IMR-90 (cell line): ENCODE results near the gene NSMCE3. TPM values are rescaled to one million over a fixed set of nuclear protein-coding genes. Genes with fewer than 3 reads are reported as not detected.

Source experiments
- ATAC-seq: fragments of 200-7000 bp; cut with Tn5 transposase; 2 replicates; pipeline ENCODE4 v1.9.1; 2020; ENCODE audit warnings: low read depth, mild to moderate bottlenecking, moderate library complexity
- BruUV-seq: library from RNA; stranded (reverse); fragments of 400-500 nt; replicated peaks from 2 replicates; lab custom pipeline; 2021; lab: Mats Ljungman, UMichigan
- CTCF ChIA-PET: fragments of 300-600 bp; formaldehyde crosslinking; extraction: SDS; loops from one replicate; lab custom pipeline; 2021; ENCODE audit warnings: antibody characterized with exemption; lab: Yijun Ruan, JAX
- POLR2A ChIA-PET: fragments of 300-600 bp; sonication (Branson Sonifier 250); formaldehyde crosslinking; loops from one replicate; lab custom pipeline; 2022; ENCODE audit warnings: antibody characterized with exemption; ENCODE audit not compliant: unreplicated experiment; lab: Charles Lee
- DNase-seq: peaks from one replicate; pipeline ENCODE4 v3.0.0; 2013
- H2AFZ ChIP-seq: replicated peaks from 2 replicates; pipeline ENCODE3; 2013; ENCODE audit warnings: low read length, mild to moderate bottlenecking; ENCODE audit not compliant: poor library complexity
- H2AK5ac ChIP-seq: 2 replicates; pipeline ENCODE4 v1.6.1; 2013; ENCODE audit warnings: low read depth, low read length, inconsistent platforms
- H2AK9ac ChIP-seq: replicated peaks from 2 replicates; pipeline ENCODE3; 2013; ENCODE audit warnings: mild to moderate bottlenecking, low read depth, low read length, moderate library complexity; ENCODE audit not compliant: poor library complexity
- H2BK120ac ChIP-seq: 2 replicates; pipeline ENCODE4 v1.6.1; 2013; ENCODE audit warnings: low read depth, low read length, inconsistent platforms
- H2BK15ac ChIP-seq: 3 replicates; pipeline ENCODE4 v1.6.1; 2013; ENCODE audit warnings: low read depth, low read length, inconsistent platforms
- H2BK20ac ChIP-seq: 2 replicates; pipeline ENCODE4 v1.6.1; 2013; ENCODE audit warnings: low read depth, mild to moderate bottlenecking, inconsistent platforms, low read length, moderate library complexity
- H2BK5ac ChIP-seq: 2 replicates; pipeline ENCODE4 v1.6.1; 2013; ENCODE audit warnings: mild to moderate bottlenecking, low read depth, low read length, inconsistent platforms; ENCODE audit not compliant: poor library complexity, severe bottlenecking
- H3K14ac ChIP-seq: replicated peaks from 2 replicates; pipeline ENCODE4 v1.6.1; 2013; ENCODE audit warnings: low read depth, low read length, inconsistent platforms
- H3K18ac ChIP-seq: 2 replicates; pipeline ENCODE4 v1.6.1; 2013; ENCODE audit warnings: low read depth, low read length, control low read depth
- H3K23ac ChIP-seq: 2 replicates; pipeline ENCODE4 v1.6.1; 2013; ENCODE audit warnings: low read depth, low read length, inconsistent platforms
- H3K27ac ChIP-seq: 2 replicates; pipeline ENCODE4 v1.5.1; 2013; ENCODE audit warnings: mild to moderate bottlenecking, control low read depth, low read length; ENCODE audit not compliant: insufficient read depth
- H3K27me3 ChIP-seq: 2 replicates; pipeline ENCODE4 v1.6.1; 2013; ENCODE audit warnings: low read length; ENCODE audit not compliant: control insufficient read depth, insufficient read depth
- H3K36me3 ChIP-seq: 2 replicates; pipeline ENCODE4 v1.6.1; 2013; ENCODE audit warnings: low read length, mixed read lengths; ENCODE audit not compliant: control insufficient read depth, insufficient read depth
- H3K4ac ChIP-seq: 2 replicates; pipeline ENCODE4 v1.6.1; 2013; ENCODE audit warnings: low read depth, low read length, inconsistent platforms
- H3K4me1 ChIP-seq: 2 replicates; pipeline ENCODE4 v1.6.1; 2013; ENCODE audit warnings: low read length, mixed read lengths; ENCODE audit not compliant: control insufficient read depth, insufficient read depth
- H3K4me2 ChIP-seq: 2 replicates; pipeline ENCODE4 v1.6.1; 2013; ENCODE audit warnings: low read depth, mild to moderate bottlenecking, control low read depth, low read length, moderate library complexity
- H3K4me3 ChIP-seq: 2 replicates; pipeline ENCODE4 v1.5.1; 2013; ENCODE audit warnings: low read depth, mild to moderate bottlenecking, control low read depth, low read length, moderate library complexity; ENCODE audit not compliant: insufficient read depth
- H3K56ac ChIP-seq: 2 replicates; pipeline ENCODE4 v1.6.1; 2013; ENCODE audit warnings: low read length, inconsistent platforms; ENCODE audit not compliant: insufficient read depth; ENCODE audit errors: extremely low read depth
- H3K79me1 ChIP-seq, 2 experiments: 2 replicates each; pipeline ENCODE4 v1.6.1; 2013; ENCODE audit warnings: low read length in 2 of 2, inconsistent platforms in 1 of 2, low read depth in 1 of 2
- H3K9ac ChIP-seq: 2 replicates; pipeline ENCODE4 v1.6.1; 2013; ENCODE audit warnings: low read depth, low read length, control low read depth
- H3K9me1 ChIP-seq: 2 replicates; pipeline ENCODE4 v1.6.1; 2013; ENCODE audit warnings: low read length, inconsistent platforms; ENCODE audit not compliant: insufficient read depth
- H3K9me3 ChIP-seq: 2 replicates; pipeline ENCODE4 v1.6.1; 2013; ENCODE audit warnings: low read length; ENCODE audit not compliant: control insufficient read depth, insufficient read depth
- H4K20me1 ChIP-seq: 2 replicates; pipeline ENCODE4 v1.6.1; 2013; ENCODE audit warnings: low read length, inconsistent platforms; ENCODE audit not compliant: insufficient read depth
- H4K5ac ChIP-seq: 2 replicates; pipeline ENCODE4 v1.6.1; 2013; ENCODE audit warnings: mild to moderate bottlenecking, low read depth, low read length, control low read depth
- H4K8ac ChIP-seq, 2 experiments: 2 replicates each; pipeline ENCODE4 v1.6.1; 2013; ENCODE audit warnings: low read depth in 2 of 2, low read length in 2 of 2, control low read depth in 1 of 2, inconsistent platforms in 1 of 2
- H4K91ac ChIP-seq: 2 replicates; pipeline ENCODE4 v1.6.1; 2013; ENCODE audit warnings: low read depth, low read length, inconsistent platforms; ENCODE audit not compliant: insufficient read depth
- POLR2A ChIP-seq: IDR thresholded peaks from 2 replicates; pipeline ENCODE4 v1.6.1; 2012; ENCODE audit warnings: mild to moderate bottlenecking, low read depth, low read length
- WGBS, 2 experiments: methylation state at CpG; one replicate each; pipeline versions ENCODE4 v1.1.5 to v1.1.7; 2013; ENCODE audit warnings: missing lambda C conversion rate in 2 of 2; ENCODE audit not compliant: insufficient read length in 1 of 2; ENCODE audit errors: extremely low coverage in 2 of 2; 5-methylcytosine and 5-hydroxymethylcytosine counted together
- dilution Hi-C: fragments of 300-500 bp; cut with HindIII; formaldehyde crosslinking; loops from one replicate; pipeline ENCODE4 v1.14.3; 2018; ENCODE audit warnings: low sequenced_read_pairs; ENCODE audit not compliant: unreplicated experiment
- in situ Hi-C: fragments of 300-500 bp; cut with MboI; formaldehyde crosslinking; loops from 3 replicates; pipeline ENCODE4 v1.14.3; 2019; ENCODE audit warnings: low sequenced_read_pairs, inconsistent platforms, mixed read lengths
- intact Hi-C: fragments of 100-400 bp; cut with micrococcal nuclease; formaldehyde crosslinking; loops from 2 replicates; pipeline ENCODE4 v1.10.0; 2022
- polyA plus RNA-seq, 3 experiments: library from polyadenylated mRNA; depleted of rRNA; stranded (reverse); fragments of >200 nt; gene quantifications; 2 replicates each; pipeline ENCODE4 v1.2.3, GENCODE V29; 2012; ENCODE audit warnings: low replicate concordance in 1 of 3
- total RNA-seq: library from RNA; depleted of rRNA; stranded (reverse); fragments of >200 nt; gene quantifications from 2 replicates; pipeline ENCODE4 v1.2.3, GENCODE V29; 2012

The NSMCE3 gene
- total and polyA plus RNA-seq, 2 of the 4 experiments (the other 2 are of a cell fraction) = 5.1 to 6.3 TPM

- Histone ChIP-seq H3K4me3 (no peak overlapping the region), H3K36me3 (no peaks in the 10 kb centered on the region), H3K27ac (no peak overlapping the region), H2BK15ac (no peak overlapping the region), H3K79me1 (peaks cover 6 to 10% of the 10 kb centered on the region in 2 experiments; a peak in 3 of 4 replicates), H4K91ac (no peak overlapping the region), H4K8ac (no peak overlapping the region), H2BK5ac (no peak overlapping the region), H2AK5ac (no peak overlapping the region), H3K23ac (no peak overlapping the region), H3K4me2 (no peak overlapping the region), H3K56ac (no peak overlapping the region), H3K9me3 (no peaks in the 10 kb centered on the region), H3K4me1 (no peaks in the 10 kb centered on the region), H3K27me3 (no peaks in the 10 kb centered on the region; the same call in 1 of the 2 replicates), H2AFZ (no peak overlapping the region), H3K4ac (no peak overlapping the region), H3K9ac (no peak overlapping the region), H3K9me1 (no peaks in the 10 kb centered on the region), H4K20me1 (no peaks in the 10 kb centered on the region), H4K5ac (no peak overlapping the region), H2AK9ac (no peak overlapping the region), H3K14ac (no peak overlapping the region), H3K18ac (no peak overlapping the region), H2BK20ac (no peak overlapping the region), H2BK120ac (no peak overlapping the region)
- in situ Hi-C loops = no loop called here
- BruUV-seq = no TSS peak
- ChIA-PET CTCF (no interaction called here), POLR2A (no interaction called here)
- no peak for ATAC-seq
- no CpG with 5 or more reads among the region's 3 CpGs for WGBS, 2 experiments
- no peak for TF ChIP-seq POLR2A
- no peak for DNase-seq
- dilution Hi-C loops = no loop called here
- intact Hi-C loops = no loop called here
Measured at GRCh38 chr15:29263289-29263688, 6.3 kb downstream of the NSMCE3 start.
